GM12872 (cell line): ENCODE data around the gene ERFE.

Experiments
- CTCF ChIP-seq: IDR thresholded peaks from 3 replicates; pipeline ENCODE4 v1.5.1; 2011; ENCODE audit warnings: low read depth, mild to moderate bottlenecking, low read length, moderate library complexity; ENCODE audit not compliant: insufficient read depth

The ERFE gene

GRCh38 chr2:238119756-238120462 lies 38.9 kb upstream of the ERFE start:
- no peak for TF ChIP-seq CTCF

- no peak for TF ChIP-seq CTCF
Measured at GRCh38 chr2:238120463-238121298, 38.1 kb upstream of the ERFE start.

GRCh38 chr2:238121511-238122286 lies 37.1 kb upstream of the ERFE start:
- no peak for TF ChIP-seq CTCF

DNA sequence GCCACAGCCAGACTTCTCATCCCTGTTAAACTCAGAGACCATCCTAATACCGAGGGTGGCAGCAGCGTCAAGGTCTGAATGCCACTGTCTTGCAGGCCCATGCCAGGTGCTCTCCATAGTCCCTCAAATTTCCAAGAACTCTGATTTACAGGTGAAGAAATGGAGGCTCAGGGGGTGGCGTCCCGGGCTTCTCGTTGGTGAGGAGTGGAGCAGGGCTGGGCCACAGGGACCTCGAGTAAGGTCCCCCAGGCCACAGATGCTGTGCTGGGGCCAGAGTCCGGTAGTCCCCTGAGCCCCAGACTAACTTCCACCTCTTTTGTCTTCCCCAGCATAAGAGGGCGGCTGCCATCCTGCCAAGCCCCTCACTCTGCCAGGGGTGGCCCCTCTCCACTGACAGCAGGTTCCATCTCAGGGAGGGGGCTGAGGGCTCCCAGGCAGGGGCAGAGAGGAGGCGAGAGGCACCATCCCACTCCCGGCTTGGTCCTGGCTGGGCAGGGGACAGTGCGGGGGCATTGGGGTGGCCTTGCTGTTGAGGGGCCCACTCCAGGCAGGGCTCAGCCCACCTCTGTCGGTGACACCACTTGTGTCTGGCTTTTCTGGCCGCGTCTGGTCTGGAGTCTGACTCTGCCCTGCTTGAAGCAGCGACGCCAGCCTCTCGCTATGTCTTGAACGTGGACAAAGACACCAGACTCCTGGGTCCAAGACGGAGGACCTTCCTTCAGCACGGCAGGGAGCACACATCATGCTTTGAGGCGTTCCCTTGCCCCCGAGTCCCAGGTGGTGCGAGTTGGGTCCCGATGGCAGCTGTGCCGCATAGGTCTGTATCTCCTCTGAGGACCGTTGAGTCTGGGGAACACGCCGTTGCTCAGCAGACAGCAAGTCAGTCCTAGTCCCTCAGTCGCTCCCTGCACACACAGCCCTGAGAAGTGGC lies 36.2 kb upstream of the ERFE start:
- TF ChIP-seq CTCF = no peak

DNA sequence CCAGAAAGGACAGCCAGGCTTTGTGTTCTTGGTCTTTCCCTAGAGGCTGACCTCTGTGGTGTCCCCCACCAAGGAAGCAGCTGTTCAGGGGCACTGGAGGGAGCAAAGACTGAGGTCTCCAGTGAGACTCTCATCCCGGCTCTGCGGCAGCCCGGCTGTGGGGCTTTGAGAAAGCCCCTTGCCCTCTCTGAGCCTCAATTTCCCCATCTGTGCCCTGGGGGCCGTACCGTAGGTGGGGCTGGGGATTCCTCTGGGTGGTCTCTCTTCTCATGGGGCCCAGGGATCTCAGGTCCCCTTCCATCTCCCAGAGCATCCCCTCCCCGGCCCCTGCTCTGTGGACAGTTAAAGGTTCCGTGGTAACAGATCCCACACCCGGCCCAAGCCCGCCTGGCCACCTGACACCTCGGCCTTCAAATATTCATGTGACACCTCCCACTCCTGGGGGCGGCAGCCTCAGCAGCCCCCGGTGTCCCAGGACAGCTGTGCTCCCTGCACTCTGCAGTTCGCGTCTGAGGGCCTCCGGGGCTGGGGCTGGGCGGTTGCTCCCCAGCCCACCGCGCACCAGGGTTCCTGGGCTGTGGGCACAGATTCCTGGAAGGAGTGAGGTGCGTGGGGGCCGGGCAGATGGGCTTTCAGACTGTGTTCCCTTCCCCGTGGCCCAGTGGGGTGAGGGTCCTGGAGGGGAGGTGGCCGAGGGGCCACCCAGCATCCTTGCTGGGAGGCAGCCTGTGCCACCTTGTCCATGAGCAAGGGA lies 35.4 kb upstream of the ERFE start:
- no peak for TF ChIP-seq CTCF

GRCh38 chr2:238123991-238124470 lies 34.7 kb upstream of the ERFE start:
- no peak for TF ChIP-seq CTCF
